Pancreas (tissue), 10 donors: ENCODE data around the gene ZBED5. TPM values are rescaled to one million over a fixed set of nuclear protein-coding genes. Genes with fewer than 3 reads are reported as not detected.

Experiments used
- ATAC-seq, 4 donors: fragments of 200-7000 bp; cut with Tn5 transposase; one replicate each; pipeline versions ENCODE4 v1.8.0 to v1.9.1; 2020; ENCODE audit warnings: mild to moderate bottlenecking in 4 of 4, moderate library complexity in 4 of 4
- DNase-seq, 6 donors: peaks; one replicate each; pipeline ENCODE4 v3.0.0-alpha.2; 2020
- FAIRE-seq: peaks from 2 replicates; lab custom pipeline; 2012; peaks lifted over from hg19 to GRCh38; lab: Jason Lieb, UNC
- H3K27ac ChIP-seq, 4 donors: fragments of 200-600 bp; sonication (generic); 1 replicate in 3 of 4; 2 replicates in 1 of 4; pipeline versions ENCODE4 v1.5.0 to v1.8.0; 2020
- H3K27me3 ChIP-seq, 4 donors: fragments of 200-600 bp; one replicate each; pipeline ENCODE4 v1.8.0; 2021
- H3K36me3 ChIP-seq, 3 donors: fragments of 200-600 bp; sonication (generic) in 1 of 3; one replicate each; pipeline versions ENCODE4 v1.5.0 to v1.8.0; 2020 to 2021
- H3K4me1 ChIP-seq, 3 donors: fragments of 200-600 bp; one replicate each; pipeline ENCODE4 v1.8.0; 2021
- H3K4me3 ChIP-seq, 4 donors: fragments of 200-600 bp; sonication (generic) in 2 of 4; one replicate each; pipeline versions ENCODE4 v1.5.0 to v1.8.0; 2020 to 2021
- H3K9me3 ChIP-seq, 4 donors: fragments of 200-600 bp; one replicate each; pipeline ENCODE4 v1.8.0; 2021
- WGBS, 2 donors: extraction: QIAGEN DNeasy Blood & Tissue Kit; methylation state at CpG; one replicate each; pipeline ENCODE4 v1.1.7; 2013; 5-methylcytosine and 5-hydroxymethylcytosine counted together
- intact Hi-C, 3 donors: fragments of 100-400 bp; cut with DNase I; formaldehyde crosslinking; loops; one replicate each; pipeline versions ENCODE4 v1.11.1 to v1.14.2; 2022
- polyA plus RNA-seq, 2 donors: library from polyadenylated mRNA; stranded (reverse); fragments of 200-250 nt; gene quantifications; one replicate each; pipeline ENCODE4 v1.2.3, GENCODE V29; 2013
- total RNA-seq, 6 donors: library from RNA; stranded (reverse); fragmentation: NEBNext Ultra II Directional in 4 of 6; extraction: Animal tissue kit (Norgen Biotek cat#: 25700) in 4 of 6; gene quantifications; one replicate each; pipeline versions ENCODE4 v1.2.1 to v1.2.4, GENCODE V29; 2021 to 2023
- TF ChIP-seq, protein P1 (sequence below), 4 donors: fragments of 200-600 bp; sonication (generic) in 3 of 4; IDR thresholded peaks; one replicate each; pipeline versions ENCODE4 v1.5.0 to v1.8.0; 2021; ENCODE audit warnings: antibody characterized with exemption in 4 of 4
- donor health status: healthy with polysubstance abuse.
- donor health status: DM: no; HTN: no; CAD: no; lungs with moderate emphysema.
- donor health status: DM: no; HTN: no; CAD: no.
- donor health status: control.
- donor health status: control.
- donor health status: Bipolar disorder and iron deficiency.
- donor health status: DM: yes; HTN: yes; CAD: no.
- donor health status: DM: no; HTN: no; CAD: no.
- donor health status: DM: no; HTN: no; CAD: no.
- donor health status: DM: yes; HTN: yes; CAD: no.

ZBED5 gene
- total and polyA plus RNA-seq, 8 donors, result 12.1 to 49.3 (median 19.7) TPM

DNA sequence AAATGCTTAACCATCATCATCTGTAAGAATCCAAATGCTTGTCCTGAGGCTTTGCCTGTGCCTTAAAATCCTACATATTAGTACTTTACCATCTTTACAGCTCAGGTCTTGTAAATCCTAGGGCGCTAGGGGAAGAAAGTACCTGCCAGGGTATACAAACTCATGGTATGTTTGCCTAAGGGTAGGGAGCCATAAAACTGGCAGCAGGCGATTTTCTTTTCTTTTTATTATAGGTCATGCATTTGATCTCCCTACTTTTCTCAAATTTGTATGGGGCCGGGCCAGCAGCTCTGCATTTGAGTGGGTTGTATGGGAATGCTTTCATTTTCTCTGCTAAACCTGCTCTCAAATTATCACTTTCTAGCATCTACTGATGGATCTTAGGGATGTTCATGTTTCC, 24.0 kb upstream of the ZBED5 start:
- Histone ChIP-seq H3K27ac (no peak overlapping the region), H3K27me3 (no peaks in the 10 kb centered on the region), H3K4me3 (no peak overlapping the region), H3K4me1 (peaks cover 0 to 7% (median 0%) of the 10 kb centered on the region in 3 donors), H3K9me3 (no peaks in the 10 kb centered on the region), H3K36me3 (no peaks in the 10 kb centered on the region)
- no peak for ATAC-seq
- TF ChIP-seq, protein P1, sequence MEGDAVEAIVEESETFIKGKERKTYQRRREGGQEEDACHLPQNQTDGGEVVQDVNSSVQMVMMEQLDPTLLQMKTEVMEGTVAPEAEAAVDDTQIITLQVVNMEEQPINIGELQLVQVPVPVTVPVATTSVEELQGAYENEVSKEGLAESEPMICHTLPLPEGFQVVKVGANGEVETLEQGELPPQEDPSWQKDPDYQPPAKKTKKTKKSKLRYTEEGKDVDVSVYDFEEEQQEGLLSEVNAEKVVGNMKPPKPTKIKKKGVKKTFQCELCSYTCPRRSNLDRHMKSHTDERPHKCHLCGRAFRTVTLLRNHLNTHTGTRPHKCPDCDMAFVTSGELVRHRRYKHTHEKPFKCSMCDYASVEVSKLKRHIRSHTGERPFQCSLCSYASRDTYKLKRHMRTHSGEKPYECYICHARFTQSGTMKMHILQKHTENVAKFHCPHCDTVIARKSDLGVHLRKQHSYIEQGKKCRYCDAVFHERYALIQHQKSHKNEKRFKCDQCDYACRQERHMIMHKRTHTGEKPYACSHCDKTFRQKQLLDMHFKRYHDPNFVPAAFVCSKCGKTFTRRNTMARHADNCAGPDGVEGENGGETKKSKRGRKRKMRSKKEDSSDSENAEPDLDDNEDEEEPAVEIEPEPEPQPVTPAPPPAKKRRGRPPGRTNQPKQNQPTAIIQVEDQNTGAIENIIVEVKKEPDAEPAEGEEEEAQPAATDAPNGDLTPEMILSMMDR (IDR thresholded peaks at IDR 0.05), result no peak
- FAIRE-seq, result no peak
- DNase-seq, result no peak
- intact Hi-C loops, result no loop called here
- 94 to 95% methylated on average over 3 of the region's 3 CpGs for WGBS, 2 donors

DNA sequence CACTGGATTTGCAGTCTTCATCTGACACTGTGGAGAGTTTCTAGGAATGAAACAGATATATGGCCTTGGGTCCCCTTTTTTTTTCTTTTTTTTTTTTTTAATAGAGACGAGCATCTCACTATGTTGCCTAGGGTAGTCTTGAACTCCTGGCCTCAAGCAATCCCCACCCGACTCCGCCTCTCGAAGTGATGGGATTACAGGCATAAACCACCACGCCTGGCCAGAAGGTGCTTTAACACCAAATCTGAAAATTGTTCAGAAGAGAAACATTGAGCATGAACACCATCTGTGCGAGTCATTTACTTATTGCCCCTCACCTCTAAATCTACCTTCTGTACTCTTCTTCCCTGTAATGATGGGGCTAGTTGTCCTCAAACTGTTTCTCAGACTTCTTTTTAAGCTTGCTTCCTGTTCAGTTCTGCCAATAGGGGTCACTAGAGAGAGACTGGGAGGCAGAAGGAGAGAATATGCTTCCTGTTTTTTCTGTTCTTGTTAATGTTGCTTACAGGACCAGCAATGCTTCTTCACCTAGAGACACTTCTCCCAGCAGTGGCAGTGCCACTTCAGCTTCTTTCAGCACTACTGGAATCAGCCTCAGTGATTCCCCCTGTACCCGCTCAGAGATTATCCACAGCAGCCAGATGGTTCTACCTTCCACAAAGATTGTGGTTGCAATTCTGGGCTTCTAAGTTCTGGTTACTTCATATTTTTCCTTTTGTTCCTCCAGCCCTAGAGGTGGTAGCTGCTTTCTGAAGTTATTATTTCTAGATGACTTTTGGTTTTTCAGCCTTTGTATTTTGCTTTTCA, 20.8 kb upstream of the ZBED5 start:
- DNase-seq (no peak), FAIRE-seq (no peak), ATAC-seq (peak; percentile 48 to 85 (median 72))
- Histone ChIP-seq H3K36me3 (no peaks in the 10 kb centered on the region), H3K27me3 (no peaks in the 10 kb centered on the region), H3K9me3 (no peaks in the 10 kb centered on the region), H3K4me1 (no peaks in the 10 kb centered on the region), H3K4me3 (no peak overlapping the region), H3K27ac (no peak overlapping the region)
- 93 to 98% methylated on average over 7 of the region's 7 CpGs for WGBS, 2 donors
- TF ChIP-seq, protein P1 (IDR thresholded peaks at IDR 0.05), result peak; percentile 42 to 51 (median 47)
- intact Hi-C loops, result no loop called here

DNA sequence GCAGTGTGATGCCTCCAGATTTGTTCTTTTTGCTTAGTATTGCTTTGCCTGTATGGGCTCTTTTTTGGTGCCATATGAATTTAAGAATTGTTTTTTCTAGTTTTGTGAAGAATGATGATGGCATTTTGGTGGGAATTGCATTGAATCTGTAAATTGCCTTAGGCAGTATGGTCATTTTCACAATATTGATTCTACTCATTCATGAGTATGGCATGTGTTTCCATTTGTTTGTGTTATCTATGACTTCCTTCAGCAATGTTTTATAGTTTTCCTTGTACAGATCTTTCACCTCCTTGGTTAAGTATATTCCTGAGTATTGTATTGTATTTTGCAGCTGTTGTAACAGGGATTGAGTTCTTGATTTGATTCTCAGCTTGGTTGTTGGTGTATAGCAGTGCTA, 18.3 kb upstream of the ZBED5 start:
- H3K36me3 ChIP-seq, result no peaks in the 10 kb centered on the region
- ATAC-seq (no peak), FAIRE-seq (no peak), DNase-seq (no peak)
- H3K4me1 ChIP-seq, result no peaks in the 10 kb centered on the region
- intact Hi-C loops, result no loop called here
- no peaks in the 10 kb centered on the region for H3K9me3 ChIP-seq
- TF ChIP-seq, protein P1 (IDR thresholded peaks at IDR 0.05), result no peak
- H3K27ac ChIP-seq, result no peak overlapping the region
- no peaks in the 10 kb centered on the region for H3K27me3 ChIP-seq
- no peak overlapping the region for H3K4me3 ChIP-seq

DNA sequence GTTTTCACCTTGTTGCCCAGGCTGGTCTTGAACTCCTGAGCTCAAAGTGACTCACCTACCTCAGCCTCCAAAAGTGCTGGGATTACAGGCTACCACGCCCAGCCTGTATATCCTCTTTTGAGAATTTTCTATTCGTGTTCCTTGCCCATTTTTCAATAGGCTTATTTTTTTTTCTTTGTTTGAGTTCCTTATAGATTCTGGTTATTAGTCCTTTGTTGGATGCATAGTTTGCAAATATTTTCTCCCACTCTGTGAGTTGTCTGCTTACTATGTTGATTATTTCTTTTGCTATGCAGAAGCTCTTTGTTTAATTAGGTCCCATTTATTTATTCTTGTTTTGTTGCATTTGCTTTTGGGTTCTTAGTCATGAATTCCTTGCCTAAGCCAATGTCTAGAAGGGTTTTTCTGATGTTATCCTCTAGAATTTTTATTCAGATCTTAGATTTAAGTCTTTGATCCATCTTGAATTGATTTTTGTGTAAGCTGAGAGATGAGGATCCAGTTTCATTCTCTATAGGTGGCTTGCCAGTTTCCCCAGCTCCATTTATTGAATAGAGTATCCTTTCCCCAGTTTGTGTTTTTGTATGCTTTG, 17.7 kb upstream of the ZBED5 start:
- WGBS, 2 donors, result 96 to 98% methylated on average over 2 of the region's 2 CpGs
- FAIRE-seq, result no peak
- TF ChIP-seq, protein P1 (IDR thresholded peaks at IDR 0.05), result no peak

DNA sequence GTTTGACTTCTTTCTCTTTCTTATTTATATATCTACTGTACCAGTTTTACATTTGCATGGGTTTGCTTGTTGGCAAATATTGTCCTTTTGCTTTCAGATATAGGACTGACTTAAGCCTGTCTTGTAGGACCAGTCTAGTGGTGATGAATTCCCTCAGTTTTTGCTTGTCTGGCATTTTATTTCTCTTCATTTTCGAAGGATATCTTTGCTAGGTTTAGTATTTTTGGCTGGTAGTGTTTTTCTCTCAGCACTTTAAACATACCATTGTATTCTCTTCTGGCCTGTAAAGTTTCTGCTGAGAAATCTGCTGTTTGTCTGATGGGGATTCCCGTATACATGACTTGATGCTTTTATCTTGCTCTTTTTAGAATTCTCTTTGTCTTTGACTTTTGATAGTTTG, 14.2 kb upstream of the ZBED5 start:
- Histone ChIP-seq H3K9me3 (no peaks in the 10 kb centered on the region), H3K4me1 (no peaks in the 10 kb centered on the region), H3K27me3 (no peaks in the 10 kb centered on the region), H3K27ac (no peak overlapping the region), H3K36me3 (no peaks in the 10 kb centered on the region), H3K4me3 (no peak overlapping the region)
- ATAC-seq, result no peak
- no peak for FAIRE-seq
- TF ChIP-seq, protein P1 (IDR thresholded peaks at IDR 0.05), result no peak
- intact Hi-C loops, result no loop called here
- DNase-seq, result no peak
- 94 to 97% methylated on average over 2 of the region's 2 CpGs for WGBS, 2 donors

More for the DNA sequence above, 17.7 kb upstream of the ZBED5 start:
- no peak overlapping the region for H3K27ac ChIP-seq
- no peaks in the 10 kb centered on the region for H3K9me3 ChIP-seq
- intact Hi-C loops, result no loop called here
- no peak for ATAC-seq
- no peaks in the 10 kb centered on the region for H3K27me3 ChIP-seq
- no peaks in the 10 kb centered on the region for H3K36me3 ChIP-seq
- no peaks in the 10 kb centered on the region for H3K4me1 ChIP-seq
- no peak overlapping the region for H3K4me3 ChIP-seq
- no peak for DNase-seq
